Loucy (cell line): Measurements from ENCODE around the gene GSX2.
"Not testable (repeated sequence)": the region's sequence is repeated elsewhere in the genome, so short reads cannot be mapped to it uniquely, and the experiment has no call there.

Experiments
- EZH2phosphoT487 ChIP-seq: fragments of 200-600 bp; IDR thresholded peaks from 2 replicates; pipeline ENCODE4 v1.6.1; 2018; ENCODE audit warnings: antibody characterized with exemption, mild to moderate bottlenecking, moderate library complexity, borderline replicate concordance
- TF ChIP-seq, protein P1 (sequence below): fragments of 200-600 bp; sonication (generic); conservative IDR thresholded peaks from 2 replicates; pipeline ENCODE4 v1.5.1; 2014; ENCODE audit warnings: mild to moderate bottlenecking, antibody characterized with exemption, low read length

DNA sequence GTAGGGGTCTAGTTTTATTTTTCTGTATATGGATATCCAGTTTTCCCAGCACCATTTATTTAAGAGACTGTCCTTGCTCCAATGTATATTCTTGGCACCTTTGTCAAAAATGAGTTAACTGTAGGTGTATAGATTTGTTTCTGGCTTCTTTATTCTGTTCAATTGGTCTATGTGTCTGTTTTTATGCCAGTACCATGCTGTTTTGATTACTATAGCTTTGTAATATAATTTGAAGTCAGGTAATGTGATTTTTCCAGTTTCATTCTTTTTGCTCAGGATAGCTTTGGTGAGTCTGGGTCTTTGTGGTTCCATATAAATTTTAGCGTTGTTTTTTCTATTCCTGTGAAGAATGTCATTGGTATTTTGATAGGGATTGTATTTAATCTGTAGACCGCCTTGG is 28.7 kb downstream of the GSX2 start:
- TF ChIP-seq, protein P1, sequence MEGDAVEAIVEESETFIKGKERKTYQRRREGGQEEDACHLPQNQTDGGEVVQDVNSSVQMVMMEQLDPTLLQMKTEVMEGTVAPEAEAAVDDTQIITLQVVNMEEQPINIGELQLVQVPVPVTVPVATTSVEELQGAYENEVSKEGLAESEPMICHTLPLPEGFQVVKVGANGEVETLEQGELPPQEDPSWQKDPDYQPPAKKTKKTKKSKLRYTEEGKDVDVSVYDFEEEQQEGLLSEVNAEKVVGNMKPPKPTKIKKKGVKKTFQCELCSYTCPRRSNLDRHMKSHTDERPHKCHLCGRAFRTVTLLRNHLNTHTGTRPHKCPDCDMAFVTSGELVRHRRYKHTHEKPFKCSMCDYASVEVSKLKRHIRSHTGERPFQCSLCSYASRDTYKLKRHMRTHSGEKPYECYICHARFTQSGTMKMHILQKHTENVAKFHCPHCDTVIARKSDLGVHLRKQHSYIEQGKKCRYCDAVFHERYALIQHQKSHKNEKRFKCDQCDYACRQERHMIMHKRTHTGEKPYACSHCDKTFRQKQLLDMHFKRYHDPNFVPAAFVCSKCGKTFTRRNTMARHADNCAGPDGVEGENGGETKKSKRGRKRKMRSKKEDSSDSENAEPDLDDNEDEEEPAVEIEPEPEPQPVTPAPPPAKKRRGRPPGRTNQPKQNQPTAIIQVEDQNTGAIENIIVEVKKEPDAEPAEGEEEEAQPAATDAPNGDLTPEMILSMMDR: not testable (repeated sequence)
- TF ChIP-seq EZH2phosphoT487: not testable (repeated sequence)
